GM19035 (cell line): ENCODE results near the gene KRTAP5-1.

Source experiments
- ATAC-seq: cut with Tn5 transposase; IDR thresholded peaks from one replicate; pipeline ENCODE4 v1.9.1; 2021; ENCODE audit not compliant: unreplicated experiment

The KRTAP5-1 gene

DNA sequence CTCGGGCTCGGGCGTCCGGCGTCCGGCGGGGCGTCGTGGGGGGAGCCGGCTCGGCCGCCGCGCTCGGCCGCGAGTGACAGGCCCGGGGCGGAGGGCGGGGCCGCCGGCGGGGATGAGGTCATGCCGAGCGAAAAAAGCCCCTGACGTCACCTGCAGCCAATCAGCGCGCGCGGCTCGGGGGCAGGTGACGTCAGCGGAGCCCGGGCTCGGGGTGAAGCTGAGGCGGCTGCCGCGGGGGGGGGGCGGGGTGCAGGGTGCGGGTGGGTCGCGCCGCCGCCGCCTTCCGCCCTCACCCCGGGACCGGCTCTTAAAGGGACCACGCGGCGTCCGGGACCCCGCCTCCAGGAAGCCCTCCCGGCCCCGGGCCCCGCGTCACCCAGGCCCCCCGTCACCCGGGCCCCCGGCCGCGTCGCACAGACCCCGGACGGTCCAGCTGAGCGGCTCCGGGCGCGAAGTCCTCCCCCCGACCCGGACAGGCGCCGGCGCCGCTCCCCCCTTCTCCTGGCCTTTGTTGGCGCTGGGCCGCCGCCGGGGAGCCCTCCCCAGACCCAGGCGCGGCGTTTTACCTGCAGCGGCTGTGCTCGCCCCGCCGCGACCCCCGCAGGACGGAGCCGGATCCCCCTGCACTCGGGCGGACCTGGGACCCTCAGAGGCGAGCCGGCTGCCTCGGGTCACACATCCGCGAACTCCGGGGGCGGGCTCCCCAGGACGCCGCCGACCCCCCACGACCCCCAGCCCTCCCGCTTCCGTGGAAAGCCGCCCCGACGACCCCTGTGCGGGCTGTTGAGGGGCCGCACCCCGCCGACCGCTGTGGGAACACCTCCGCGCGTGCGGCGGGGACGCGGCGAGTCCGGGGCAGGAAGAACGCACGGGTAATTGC is 12.6 kb downstream of the KRTAP5-1 start, which contains the start of gene DUSP8:
Gene DUSP8, minus strand, starts transcription at position 75 of the 880 bp plus-strand sequence. CDS start 6,445 bp downstream, outside the sequence.
- ATAC-seq, result peak; percentile 57

DNA sequence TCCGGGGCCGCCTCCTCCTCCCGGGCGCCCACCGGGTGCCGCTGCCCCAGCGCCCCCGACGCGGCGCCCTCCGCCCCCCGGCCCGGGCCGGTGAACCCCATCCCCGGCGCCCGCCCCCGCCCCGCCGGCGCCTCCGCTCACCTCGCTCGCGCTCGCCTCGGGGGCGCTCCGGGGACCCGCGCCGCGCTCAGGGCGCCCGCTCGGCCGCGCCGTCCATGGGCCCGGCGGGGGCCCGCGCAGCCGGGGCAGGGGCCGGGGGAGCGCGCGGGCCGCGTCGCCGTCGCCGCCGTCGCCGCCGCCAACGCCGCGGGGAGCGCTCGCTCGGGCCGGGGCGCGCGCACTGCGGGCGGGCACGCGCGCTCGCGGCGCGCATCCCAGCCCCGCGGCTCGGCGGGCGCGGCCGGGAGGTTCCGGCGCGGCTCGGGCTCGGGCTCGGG is 13.3 kb downstream of the KRTAP5-1 start:
- ATAC-seq, result no peak

DNA sequence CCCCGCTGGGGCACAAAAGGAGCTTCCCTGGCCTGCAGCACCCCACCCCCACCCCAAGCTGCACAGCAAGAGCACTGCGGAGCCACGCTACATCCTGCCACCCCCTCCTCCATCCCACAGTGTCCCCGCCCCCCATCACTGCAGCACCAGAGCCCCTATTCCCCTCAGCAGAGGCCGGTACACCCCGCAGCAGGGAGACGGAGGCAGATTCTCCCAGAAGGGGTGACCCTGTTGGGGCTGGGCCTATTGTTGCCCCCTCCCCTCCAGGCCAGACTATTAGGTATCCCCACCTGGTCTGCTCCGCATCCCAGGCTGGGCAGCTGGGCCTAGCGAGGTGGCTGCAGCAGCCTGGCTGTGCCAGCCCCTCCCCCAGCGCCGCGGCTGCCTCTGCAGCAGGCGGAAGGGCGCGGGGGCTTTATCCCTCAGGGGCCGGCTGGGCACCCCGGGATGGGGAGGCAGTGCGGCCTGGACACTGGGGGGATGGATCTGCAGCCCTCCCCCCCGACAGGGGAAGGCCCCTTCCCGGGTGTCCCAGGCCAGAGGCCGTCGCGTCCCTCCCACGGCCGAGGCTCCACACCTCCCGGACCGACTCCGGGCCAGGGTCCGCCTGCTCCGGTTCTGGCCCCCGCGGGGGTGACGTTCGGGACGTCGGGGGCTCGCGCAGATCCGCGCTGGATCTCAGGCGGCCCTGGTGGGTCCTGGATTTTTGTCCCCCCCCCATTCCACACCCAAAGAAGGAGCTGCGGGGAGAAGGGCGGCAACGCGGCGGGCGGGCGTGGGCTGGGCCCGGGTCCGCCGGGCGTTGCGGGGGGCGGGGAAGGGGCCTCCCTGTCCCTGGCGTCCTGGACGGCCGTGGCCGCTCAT is 14.0 kb downstream of the KRTAP5-1 start:
- ATAC-seq, result no peak

DNA sequence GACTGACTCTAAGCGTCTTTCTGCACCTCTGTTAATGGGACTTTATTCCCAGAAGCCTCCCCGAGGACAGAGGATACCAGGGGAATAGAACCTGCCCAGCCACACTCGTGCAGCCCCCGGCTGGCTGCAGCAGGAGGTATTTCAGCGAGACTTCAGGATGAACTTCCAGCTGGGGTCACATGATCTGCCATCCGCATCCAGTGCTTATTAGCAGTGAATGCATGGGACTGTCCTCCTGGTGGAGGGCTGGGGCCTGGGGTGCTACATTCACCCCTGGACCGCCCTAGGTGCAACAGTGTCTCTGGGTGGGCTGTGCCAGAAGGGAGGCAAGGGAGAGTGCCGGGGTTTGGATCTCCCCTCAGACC is 14.6 kb downstream of the KRTAP5-1 start:
- ATAC-seq, result no peak

DNA sequence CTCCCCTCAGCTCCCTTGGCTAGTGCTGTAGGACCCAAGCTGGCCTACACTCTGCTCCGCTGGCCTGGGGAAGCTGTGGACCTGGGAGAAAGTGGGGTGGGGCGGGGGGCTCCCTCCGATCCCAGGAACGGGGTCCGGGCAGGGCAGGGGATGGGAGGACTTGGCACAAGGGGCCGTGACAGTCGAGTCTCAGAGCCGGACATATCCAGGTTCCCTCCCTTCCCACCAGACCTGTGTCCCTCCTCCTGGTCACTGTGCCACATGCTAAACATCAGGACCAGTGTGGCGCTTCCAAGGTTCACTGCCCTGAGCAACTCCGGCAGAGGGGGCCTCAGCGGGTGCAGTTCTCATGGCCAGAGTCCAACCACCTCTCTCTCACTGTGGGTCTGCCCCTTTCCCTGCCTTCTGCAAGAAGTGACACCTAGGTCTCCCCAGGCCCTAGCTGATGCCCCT is 15.1 kb downstream of the KRTAP5-1 start:
- no peak for ATAC-seq

DNA sequence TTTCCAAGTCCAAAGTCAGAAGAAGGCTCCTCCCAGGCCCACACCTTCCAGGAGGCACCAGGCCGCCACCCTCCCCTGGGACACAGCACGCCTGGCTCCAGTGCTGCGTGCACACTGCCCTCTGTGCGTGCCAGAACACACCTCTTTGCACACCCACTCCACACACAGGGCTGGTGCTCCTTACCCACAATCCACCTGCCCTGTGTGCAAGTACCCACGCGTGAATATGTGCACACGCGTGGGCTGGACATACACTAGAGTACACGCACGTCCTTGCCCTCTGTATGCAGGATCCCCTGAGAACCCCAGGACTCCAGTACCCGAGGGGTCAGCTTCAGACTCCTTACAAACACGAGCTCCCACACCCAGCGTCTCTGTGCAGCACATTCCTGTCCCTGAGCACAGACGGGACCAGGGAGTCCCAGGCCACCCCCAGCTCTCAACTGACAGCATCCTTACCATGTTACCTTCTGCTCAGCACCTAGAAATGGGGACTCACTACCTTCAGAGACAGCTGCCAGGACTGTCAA is 15.8 kb downstream of the KRTAP5-1 start:
- ATAC-seq, result no peak

DNA sequence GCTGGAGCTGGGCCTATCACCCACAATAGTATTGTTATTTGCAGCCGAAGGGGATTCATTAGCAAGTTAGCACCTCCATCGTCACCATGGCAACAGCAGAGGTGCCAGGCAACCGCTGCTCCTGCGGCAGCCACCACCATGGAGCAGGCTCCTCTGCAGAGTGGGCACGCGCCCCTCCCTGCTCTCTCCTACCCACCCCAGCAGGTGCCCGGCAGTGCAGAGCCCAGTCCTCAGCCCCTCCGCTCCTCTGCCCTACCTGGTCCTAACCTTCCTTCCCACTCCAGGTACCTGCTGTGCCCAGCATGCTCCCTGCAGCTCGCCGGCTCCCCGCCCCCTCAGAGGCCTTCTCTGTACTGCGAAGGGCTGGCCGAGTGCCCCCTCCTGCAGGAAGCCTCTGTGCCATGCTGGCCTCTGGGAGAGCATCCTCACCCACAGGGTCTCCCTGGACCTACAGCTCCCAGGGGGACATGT is 16.6 kb downstream of the KRTAP5-1 start:
- ATAC-seq, result no peak

DNA sequence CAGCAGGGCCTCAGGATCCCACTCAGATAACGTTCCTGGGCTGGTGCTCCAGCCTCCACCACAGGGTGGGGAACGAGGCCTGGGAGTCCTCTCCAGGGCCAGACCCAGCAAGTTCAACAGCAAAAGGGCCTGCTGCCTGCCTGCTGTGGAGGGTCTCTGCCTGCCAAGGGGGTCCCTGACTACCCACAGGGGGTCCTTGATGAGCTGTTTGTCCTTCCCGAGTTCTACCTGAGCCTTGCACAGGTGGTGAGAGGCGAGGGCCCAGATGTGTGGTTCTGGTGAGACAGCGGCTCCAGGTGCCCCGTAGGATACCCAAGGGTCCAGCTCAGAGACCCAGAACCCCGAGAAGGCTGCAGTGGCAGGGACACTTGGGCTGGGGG is 17.4 kb downstream of the KRTAP5-1 start:
- no peak for ATAC-seq

DNA sequence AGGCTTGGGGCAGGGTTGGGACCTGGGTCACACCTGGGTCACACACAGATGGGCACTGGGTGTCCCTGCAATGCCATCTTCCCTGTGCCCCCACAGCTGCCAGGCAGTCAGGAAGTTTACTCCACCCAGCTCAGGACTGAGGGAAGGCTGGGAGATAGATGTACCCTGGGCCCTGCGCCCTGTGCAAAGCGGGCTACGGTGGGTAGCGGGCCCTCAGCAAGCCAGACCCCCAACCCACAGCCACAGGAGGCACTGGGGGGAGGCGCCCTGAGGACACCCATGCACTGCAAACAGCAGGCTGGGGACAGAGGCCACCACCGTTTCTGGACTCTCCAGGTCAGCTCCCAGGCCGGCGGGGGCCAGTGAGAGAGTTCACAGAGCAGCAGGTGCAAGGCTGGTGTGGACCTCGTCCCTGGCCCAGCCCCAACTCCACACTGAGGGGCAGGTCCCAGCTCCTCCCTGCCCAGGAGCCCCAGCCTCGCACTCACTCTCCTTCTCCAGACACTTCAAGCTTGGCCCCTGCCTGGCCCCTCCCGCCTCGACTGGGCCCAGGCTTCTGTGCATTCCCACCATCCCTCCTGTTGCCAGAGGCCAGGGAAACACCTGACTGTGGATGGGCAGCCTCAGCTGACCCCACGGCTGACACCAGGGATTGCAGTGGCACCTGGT is 17.9 kb downstream of the KRTAP5-1 start:
- no peak for ATAC-seq

DNA sequence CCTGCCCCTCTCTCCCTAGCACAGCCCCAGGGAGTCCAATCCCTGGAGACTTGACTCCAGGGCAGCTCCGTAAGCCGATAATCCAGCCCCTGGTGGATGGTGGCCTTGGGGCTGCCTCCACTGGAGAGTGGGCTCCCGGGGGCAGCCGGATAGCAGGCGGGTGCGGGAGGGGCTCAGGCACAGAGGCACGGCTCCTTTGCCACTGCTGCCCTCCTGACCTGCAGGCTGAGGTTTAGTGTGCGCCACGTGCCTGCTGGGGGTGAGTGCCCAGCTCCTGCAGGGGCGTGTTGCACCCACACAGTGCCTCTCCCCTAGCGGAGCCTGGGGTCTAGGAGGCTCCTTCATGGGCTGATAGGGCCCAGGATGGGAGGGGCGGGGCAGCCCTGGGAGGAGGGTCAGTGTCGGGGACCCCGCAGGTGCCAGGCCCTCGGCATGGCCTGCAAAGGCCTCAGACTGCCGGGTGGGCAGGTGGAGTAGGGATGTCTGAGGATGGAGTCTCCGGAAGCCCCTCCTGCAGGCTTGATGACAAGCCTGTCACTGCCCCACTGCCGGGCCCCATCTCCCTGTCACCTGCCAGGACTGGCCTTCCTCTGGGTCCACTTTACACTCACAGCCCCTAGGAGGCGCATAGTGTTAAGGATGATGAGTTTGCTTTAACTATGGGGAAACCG is 18.6 kb downstream of the KRTAP5-1 start:
- no peak for ATAC-seq

DNA sequence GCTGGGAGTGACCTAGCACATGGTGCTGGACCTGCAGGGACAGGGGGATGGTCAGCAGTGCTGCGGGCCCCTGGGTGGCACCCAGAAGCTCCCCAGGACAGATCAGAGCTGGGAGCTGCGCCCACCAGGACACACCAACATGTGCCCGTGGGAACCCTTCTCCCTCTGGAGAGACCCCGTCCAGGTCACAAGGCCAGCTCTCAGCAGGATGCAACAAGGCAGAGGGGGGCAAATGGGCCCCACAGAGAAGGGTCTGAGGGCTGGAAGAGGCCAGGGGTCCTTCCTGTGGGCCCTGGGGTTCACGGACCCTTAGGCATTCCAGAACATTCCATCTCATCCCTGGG is 19.2 kb downstream of the KRTAP5-1 start:
- no peak for ATAC-seq

DNA sequence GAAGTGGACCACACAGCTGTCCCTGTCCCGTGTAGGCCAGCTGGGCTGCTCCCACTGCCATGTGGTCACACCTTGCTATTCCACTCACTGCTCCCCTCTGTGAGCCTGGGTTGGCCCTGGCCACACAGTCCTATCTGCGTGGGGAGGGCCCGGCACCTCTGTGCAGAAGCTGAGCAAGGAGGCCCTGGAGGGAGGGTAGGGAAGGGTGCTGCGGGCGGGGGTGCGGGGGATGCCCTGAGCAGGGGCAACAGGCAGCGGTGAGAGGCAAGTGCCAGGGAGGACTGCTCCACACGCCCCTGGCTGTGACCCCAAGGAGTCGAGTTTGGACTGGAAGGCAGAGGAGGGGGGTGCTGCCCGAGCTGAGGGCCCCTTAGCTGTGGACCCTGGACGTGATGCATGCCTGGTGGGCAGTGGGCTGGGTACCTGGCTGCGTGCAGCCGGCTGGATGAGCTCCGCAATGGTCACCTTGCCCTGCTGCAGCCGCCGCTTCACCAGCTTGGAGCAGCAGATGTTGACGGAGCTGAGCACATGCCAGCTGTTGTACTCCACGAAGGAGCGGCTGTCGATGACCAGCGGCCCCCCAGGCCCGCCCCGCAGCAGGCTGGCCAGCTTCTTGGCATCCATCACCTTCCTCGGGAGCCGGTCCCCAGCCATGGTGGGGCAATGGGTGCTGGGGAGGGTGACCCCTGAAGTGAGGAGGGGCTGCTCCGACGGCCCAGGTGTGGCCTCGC is 19.7 kb downstream of the KRTAP5-1 start:
- no peak for ATAC-seq

DNA sequence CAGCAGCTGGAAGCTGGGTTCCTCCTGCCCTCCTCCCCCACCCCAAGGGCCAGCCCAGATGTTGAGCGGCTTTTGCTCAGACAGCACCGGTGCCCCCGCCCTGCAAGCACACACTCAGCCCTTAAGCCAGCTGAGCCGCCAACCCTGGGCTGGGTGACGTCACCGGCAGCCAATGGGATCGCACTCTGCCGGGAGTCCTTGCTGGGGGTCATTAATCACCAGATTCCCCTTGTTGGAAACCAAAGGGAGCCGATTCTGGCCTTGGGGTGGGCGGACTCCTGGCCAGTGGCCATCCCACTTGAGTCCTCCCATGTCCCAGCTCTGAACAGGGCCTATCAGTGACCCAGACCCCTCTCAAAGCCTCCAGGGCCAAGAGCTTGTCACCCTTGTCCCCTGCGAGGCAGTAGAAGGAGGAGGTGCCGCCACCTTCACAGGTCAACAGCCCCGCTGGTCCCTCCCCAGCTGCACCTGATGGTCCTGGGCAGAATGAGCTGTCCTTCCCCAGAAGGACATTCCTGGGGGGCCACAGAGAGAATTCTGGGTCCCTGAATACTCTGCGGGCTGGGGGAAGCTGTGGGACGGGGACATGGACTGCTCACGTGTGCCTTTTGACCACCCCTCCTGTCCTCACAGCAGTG is 20.4 kb downstream of the KRTAP5-1 start:
- ATAC-seq, result no peak

DNA sequence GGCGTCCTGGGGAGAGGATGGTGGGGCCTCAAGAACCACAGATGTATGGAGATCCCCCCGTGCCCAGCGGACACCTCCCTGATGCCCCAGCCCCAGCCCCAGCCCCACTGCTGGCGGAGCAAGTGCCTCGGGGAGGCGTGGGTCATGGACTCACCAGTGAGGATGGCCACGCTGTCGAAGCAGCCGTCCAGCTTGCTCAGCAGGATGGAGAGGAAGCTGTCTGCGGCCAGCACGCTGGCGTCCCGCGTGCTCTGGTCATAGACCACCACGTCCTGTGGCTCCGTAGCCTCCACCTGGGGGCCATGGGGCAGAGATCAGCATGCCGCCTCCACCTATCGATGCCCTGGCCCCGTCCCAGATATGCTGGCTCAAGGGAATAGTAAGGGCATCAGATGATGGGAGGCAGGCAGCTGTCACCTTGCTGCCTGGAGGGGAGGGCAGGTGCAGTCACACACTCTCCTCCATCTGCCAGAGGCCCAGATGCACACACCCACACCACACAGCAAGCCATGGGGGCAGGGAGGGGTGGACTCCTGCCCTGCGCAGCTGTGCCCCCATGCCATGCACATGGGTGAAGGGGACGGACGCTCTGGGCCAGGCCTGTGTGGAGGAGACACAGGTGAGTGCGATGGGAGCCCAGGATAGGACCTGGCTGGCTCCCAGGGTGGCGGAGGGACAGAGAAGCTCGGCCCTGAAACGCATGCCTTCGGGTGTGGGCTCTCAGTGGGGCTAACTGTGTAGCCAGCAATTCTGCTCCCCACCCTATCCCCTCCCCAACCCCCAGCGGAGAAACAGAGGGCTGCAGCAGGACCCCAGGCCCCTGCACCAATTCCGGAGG is 21.2 kb downstream of the KRTAP5-1 start:
- ATAC-seq, result no peak

DNA sequence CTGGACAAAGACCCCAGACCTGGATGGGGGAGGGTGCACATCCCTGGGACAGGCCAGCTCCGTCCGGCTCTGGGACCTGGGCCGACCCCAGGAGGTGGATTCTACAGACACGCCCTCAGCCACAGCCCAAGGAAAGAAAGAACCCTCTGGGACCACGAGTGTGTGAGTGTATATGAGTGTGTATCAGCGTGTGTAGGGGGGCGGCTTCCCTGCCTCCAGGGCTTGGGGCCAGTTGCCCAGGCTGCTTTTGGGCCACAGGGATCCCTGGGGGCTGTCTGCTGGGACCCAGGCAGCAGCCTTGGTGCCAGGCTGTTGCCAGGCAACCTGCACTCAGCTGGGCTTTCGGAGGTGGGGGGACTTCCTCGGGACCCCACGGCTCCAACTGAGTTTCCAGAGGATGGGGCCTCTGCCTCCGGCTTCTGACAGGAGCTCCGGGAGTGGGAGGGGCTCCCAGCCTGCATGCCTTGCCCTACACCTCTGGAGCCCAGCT is 21.9 kb downstream of the KRTAP5-1 start:
- ATAC-seq, result no peak

DNA sequence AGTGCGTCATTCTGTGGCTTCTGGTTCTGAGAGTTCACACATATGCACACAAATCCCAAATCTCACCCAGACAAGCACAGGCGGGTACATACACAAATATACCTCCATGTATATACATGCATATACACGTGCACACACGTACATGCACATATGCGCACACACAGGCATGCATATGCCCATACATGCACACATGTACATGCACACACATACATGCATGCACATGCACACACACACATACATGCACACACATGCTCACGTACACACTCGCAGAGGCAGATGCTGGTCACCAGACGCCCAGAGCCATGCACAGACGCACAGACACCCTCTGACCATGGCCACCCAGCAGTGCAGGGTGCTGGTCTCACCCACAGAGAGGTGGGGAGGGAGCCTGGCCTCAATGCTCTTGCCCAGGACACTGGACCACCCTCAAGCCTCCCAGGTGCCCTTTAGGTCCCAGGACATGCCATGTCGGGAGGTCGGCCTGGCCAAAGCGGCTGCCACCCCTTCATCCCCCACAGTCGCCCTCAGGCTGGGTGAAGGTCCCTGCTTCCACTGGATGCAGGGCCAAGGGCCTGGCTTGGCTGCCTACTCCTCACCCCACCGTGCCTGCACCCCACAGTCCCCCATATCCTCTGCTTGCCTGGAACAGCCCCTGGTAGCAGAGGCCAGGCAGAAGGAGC is 22.5 kb downstream of the KRTAP5-1 start:
- no peak for ATAC-seq

DNA sequence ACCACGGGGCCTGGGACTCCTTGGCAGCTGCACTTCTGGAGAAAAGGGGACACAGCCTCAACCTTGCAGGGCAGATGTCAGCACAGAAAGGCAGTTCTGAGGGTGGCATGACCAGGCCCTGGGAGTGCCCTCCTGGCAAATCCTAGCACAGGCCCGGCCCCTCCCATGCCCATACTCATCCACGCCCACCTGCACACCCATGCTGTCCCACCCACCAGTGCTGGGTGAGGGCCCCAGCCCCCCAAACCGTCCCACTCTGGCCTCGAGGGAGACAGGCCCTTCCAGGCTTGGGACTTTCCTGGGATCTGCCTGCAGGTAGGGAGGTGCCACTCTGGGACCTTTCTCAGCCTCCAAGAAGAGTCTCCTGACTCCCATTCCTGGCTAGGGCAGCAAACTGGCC is 23.1 kb downstream of the KRTAP5-1 start:
- no peak for ATAC-seq

DNA sequence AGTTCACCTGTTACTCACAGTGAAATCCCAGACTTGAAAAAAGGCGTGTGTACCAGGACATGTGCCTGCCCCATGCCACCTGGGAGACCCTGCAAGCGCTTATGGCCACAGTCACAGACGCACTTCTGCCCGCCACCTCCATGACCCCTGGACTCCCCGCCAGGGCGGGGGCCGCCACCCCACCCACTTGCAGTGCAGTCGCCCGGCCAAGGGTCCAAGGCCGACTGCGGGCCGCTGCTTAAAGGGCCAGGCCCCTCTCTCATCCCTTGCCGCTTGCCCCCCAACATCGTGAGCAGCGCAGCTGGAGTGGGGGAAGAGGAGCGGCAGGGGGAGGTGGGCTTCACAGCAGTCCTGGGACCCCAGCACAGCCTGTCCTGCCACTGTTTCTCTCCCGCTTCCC is 23.8 kb downstream of the KRTAP5-1 start:
- ATAC-seq, result no peak
